Body of pancreas (tissue), 4 donors: ENCODE results near the gene PCDH15. TPM values are rescaled to one million over a fixed set of nuclear protein-coding genes. Genes with fewer than 3 reads are reported as not detected.

Experiments
- ATAC-seq: fragments of 150-250 bp; one replicate; pipeline ENCODE4 v1.9.1; 2016
- DNase-seq, 4 donors: peaks; one replicate each; pipeline ENCODE4 v3.0.0-alpha.2; 2019
- H3K27ac ChIP-seq, 4 donors: fragments of 200-600 bp; sonication (generic); 1 replicate in 3 of 4; 2 replicates in 1 of 4; pipeline versions ENCODE4 v1.5.1 to v1.6.1; 2016 to 2019; ENCODE audit warnings: mild to moderate bottlenecking in 1 of 4, mixed read lengths in 1 of 4, moderate library complexity in 1 of 4
- H3K27me3 ChIP-seq, 2 donors: fragments of 200-600 bp; sonication (generic); one replicate each; pipeline ENCODE4 v1.6.0; 2016; ENCODE audit warnings: mild to moderate bottlenecking in 1 of 2
- H3K36me3 ChIP-seq, 2 donors: fragments of 200-600 bp; sonication (generic); replicated peaks in 1 of 2; 2 replicates each; pipeline ENCODE4 v1.5.1; 2016; ENCODE audit warnings: low read depth in 2 of 2; ENCODE audit not compliant: insufficient read depth in 1 of 2
- H3K4me1 ChIP-seq: fragments of 200-600 bp; sonication (generic); one replicate; pipeline ENCODE4 v1.6.0; 2016
- H3K4me3 ChIP-seq, 2 donors: fragments of 200-600 bp; sonication (generic); 1 replicate in 1 of 2; 2 replicates in 1 of 2; pipeline ENCODE4 v1.5.1; 2016 to 2019
- H3K9me3 ChIP-seq, 3 donors: fragments of 200-600 bp; sonication (generic); 1 replicate in 2 of 3; 2 replicates in 1 of 3; pipeline ENCODE4 v1.5.1; 2016
- POLR2A ChIP-seq, 3 donors: fragments of 450-650 bp; IDR thresholded peaks; one replicate each; pipeline ENCODE4 v1.6.1; 2016; ENCODE audit warnings: antibody characterized with exemption in 3 of 3, mild to moderate bottlenecking in 2 of 3
- WGBS, 2 donors: methylation state at CpG; one replicate each; pipeline ENCODE4 v1.1.5; 2017; 5-methylcytosine and 5-hydroxymethylcytosine counted together
- intact Hi-C: fragments of 100-400 bp; cut with DNase I; formaldehyde crosslinking; loops from one replicate; pipeline ENCODE4 v1.15.1; 2023
- total RNA-seq, 2 donors: library from RNA; depleted of rRNA; stranded (reverse); fragments of >200 nt; gene quantifications; one replicate each; pipeline ENCODE4 v1.1.0, GENCODE V29; 2016
- TF ChIP-seq, protein P1 (sequence below), 7 experiments: fragments of 450-650 bp in 4 of 7; fragments of 200-600 bp in 3 of 7; sonication (generic) in 3 of 7; IDR thresholded peaks; one replicate each; pipeline ENCODE4 v1.5.1; 2016 to 2019; ENCODE audit warnings: antibody characterized with exemption in 7 of 7

Gene PCDH15
- total RNA-seq, 2 donors from 2014 or later = not detected

DNA sequence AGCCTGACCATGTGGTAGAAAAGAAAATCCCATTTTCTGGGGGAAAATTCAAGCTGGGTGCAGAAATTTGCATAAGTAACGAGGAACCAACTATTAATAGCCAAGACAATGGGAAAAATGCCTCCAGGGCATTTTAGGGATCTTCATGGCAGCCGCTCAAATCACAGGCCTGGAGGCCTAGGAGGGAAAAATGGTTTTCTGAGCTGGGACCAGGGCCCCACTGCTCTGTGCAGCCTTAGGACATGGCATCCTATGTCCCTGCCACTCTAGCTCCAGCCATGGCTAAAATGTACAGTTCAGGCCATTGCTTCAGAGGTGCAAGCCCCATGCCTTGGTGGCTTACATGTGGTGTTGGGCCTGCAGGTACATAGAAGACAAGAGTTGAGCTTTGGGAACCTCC is 459.0 kb downstream of the PCDH15 start:
- DNase-seq (no peak), ATAC-seq (no peak)
- Histone ChIP-seq H3K36me3 (no peaks in the 10 kb centered on the region), H3K27me3 (no peaks in the 10 kb centered on the region), H3K4me1 (no peaks in the 10 kb centered on the region), H3K9me3 (peaks cover 0 to 10% (median 0%) of the 10 kb centered on the region in 3 donors), H3K27ac (no peak overlapping the region), H3K4me3 (no peak overlapping the region)
- intact Hi-C loops = no loop called here
- 28 to 32% methylated on average over 2 of the region's 2 CpGs for WGBS, 2 donors
- TF ChIP-seq, protein P1, sequence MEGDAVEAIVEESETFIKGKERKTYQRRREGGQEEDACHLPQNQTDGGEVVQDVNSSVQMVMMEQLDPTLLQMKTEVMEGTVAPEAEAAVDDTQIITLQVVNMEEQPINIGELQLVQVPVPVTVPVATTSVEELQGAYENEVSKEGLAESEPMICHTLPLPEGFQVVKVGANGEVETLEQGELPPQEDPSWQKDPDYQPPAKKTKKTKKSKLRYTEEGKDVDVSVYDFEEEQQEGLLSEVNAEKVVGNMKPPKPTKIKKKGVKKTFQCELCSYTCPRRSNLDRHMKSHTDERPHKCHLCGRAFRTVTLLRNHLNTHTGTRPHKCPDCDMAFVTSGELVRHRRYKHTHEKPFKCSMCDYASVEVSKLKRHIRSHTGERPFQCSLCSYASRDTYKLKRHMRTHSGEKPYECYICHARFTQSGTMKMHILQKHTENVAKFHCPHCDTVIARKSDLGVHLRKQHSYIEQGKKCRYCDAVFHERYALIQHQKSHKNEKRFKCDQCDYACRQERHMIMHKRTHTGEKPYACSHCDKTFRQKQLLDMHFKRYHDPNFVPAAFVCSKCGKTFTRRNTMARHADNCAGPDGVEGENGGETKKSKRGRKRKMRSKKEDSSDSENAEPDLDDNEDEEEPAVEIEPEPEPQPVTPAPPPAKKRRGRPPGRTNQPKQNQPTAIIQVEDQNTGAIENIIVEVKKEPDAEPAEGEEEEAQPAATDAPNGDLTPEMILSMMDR (IDR thresholded peaks at IDR 0.05) = no peak
- TF ChIP-seq POLR2A (IDR thresholded peaks at IDR 0.05) = no peak

- Histone ChIP-seq H3K36me3 (no peaks in the 10 kb centered on the region), H3K4me1 (no peaks in the 10 kb centered on the region), H3K27ac (no peak overlapping the region), H3K9me3 (peaks cover 0 to 2% (median 0%) of the 10 kb centered on the region in 3 donors), H3K27me3 (no peaks in the 10 kb centered on the region), H3K4me3 (no peak overlapping the region)
- 44 to 52% methylated on average over 2 of the region's 2 CpGs for WGBS, 2 donors
- intact Hi-C loops = no loop called here
- TF ChIP-seq, protein P1 (IDR thresholded peaks at IDR 0.05) = no peak
- TF ChIP-seq POLR2A (IDR thresholded peaks at IDR 0.05) = no peak
- ATAC-seq (no peak), DNase-seq (no peak)
These were observed 465.7 kb downstream of the PCDH15 start for GRCh38 chr10:54335296-54335695.

- TF ChIP-seq, protein P1 (IDR thresholded peaks at IDR 0.05) = no peak
- no peak for TF ChIP-seq POLR2A (IDR thresholded peaks at IDR 0.05)
- H3K27me3 ChIP-seq = no peaks in the 10 kb centered on the region
- DNase-seq (no peak), ATAC-seq (no peak)
- intact Hi-C loops = no loop called here
- no peak overlapping the region for H3K27ac ChIP-seq
- H3K9me3 ChIP-seq = no peaks in the 10 kb centered on the region
- H3K4me1 ChIP-seq = no peaks in the 10 kb centered on the region
- 62 to 79% methylated on average over 2 of the region's 2 CpGs for WGBS, 2 donors
- no peak overlapping the region for H3K4me3 ChIP-seq
- no peaks in the 10 kb centered on the region for H3K36me3 ChIP-seq
These were observed 481.7 kb downstream of the PCDH15 start for GRCh38 chr10:54319341-54319740.

- no peak for DNase-seq
- Histone ChIP-seq H3K27ac (no peak overlapping the region), H3K9me3 (no peaks in the 10 kb centered on the region), H3K36me3 (no peaks in the 10 kb centered on the region), H3K27me3 (no peaks in the 10 kb centered on the region), H3K4me1 (no peaks in the 10 kb centered on the region), H3K4me3 (no peak overlapping the region)
- no peak for ATAC-seq
- intact Hi-C loops = no loop called here
- TF ChIP-seq POLR2A (IDR thresholded peaks at IDR 0.05) = no peak
- TF ChIP-seq, protein P1 (IDR thresholded peaks at IDR 0.05) = no peak
- 50 to 79% methylated on average over 1 of the region's 1 CpG for WGBS, 2 donors
These were observed 482.6 kb downstream of the PCDH15 start for GRCh38 chr10:54318470-54318869.

GRCh38 chr10:54314430-54314829 is 486.6 kb downstream of the PCDH15 start:
- ATAC-seq (no peak), DNase-seq (no peak)
- Histone ChIP-seq H3K36me3 (no peaks in the 10 kb centered on the region), H3K27ac (no peak overlapping the region), H3K27me3 (no peaks in the 10 kb centered on the region), H3K4me3 (no peak overlapping the region), H3K4me1 (no peaks in the 10 kb centered on the region), H3K9me3 (no peaks in the 10 kb centered on the region)
- intact Hi-C loops = no loop called here
- TF ChIP-seq, protein P1 (IDR thresholded peaks at IDR 0.05) = no peak
- no peak for TF ChIP-seq POLR2A (IDR thresholded peaks at IDR 0.05)
- WGBS, 2 donors = 75 to 91% methylated on average over 3 of the region's 3 CpGs
